ENCODE data around the gene RNF13. TPM values are rescaled to one million over a fixed set of nuclear protein-coding genes. Genes with fewer than 3 reads are reported as not detected.

The RNF13 gene
- total RNA-seq, 1 experiment from 2014 or later = 76.9 TPM

- intact Hi-C loops (cut with micrococcal nuclease; ENCODE audit: unreplicated experiment) = no loop called here
- Histone ChIP-seq H3K27me3 (ENCODE audit: control insufficient read depth, insufficient read depth, low read length) (no peaks in the 10 kb centered on the region), H3K36me3 (ENCODE audit: control insufficient read depth, insufficient read depth, low read length) (no peaks in the 10 kb centered on the region), H3K4me3 (ENCODE audit: low read depth in 2 of 2, low read length in 2 of 2) (no peak overlapping the region), H3K27ac (ENCODE audit: low read length) (no peak overlapping the region), H3K9me3 (ENCODE audit: control insufficient read depth, insufficient read depth, low read depth, low read length) (peaks cover 52% of the 10 kb centered on the region), H3K4me1 (ENCODE audit: control insufficient read depth, insufficient read depth, low read length) (0 out of 2 replicates have a peak, but pooled peaks cover 2% of the 10 kb centered on the region)
- in situ Hi-C loops (cut with HindIII; ENCODE audit: low pct_unique_long_range_greater_than_20kb, low sequenced_read_pairs) = no loop called here
- ATAC-seq = no peak
- BruUV-seq (replicated peaks) = no TSS peak
- ChIA-PET CTCF (no interaction called here), POLR2A (no interaction called here)
- no peak for DNase-seq (ENCODE audit: low read depth, low spot score)
- TF ChIP-seq SIN3A (IDR thresholded peaks at IDR 0.05; ENCODE audit: borderline replicate concordance, insufficient read depth, low read depth, low read length) (no peak), POLR2AphosphoS5 (IDR thresholded peaks at IDR 0.05; ENCODE audit: low read depth, low read length) (no peak), CTCF (IDR thresholded peaks at IDR 0.05) (no peak), REST (IDR thresholded peaks at IDR 0.05; ENCODE audit: insufficient read depth in 1 of 2, low read depth in 2 of 2, low read length in 1 of 2) (no peak), TCF7L2 (IDR thresholded peaks at IDR 0.05; ENCODE audit: low read depth, low read length) (no peak)
Measured at GRCh38 chr3:149830902-149831301, 17.9 kb downstream of the RNF13 start.

- CTCF ChIA-PET = no interaction called here
- TF ChIP-seq TCF7L2 (IDR thresholded peaks at IDR 0.05; ENCODE audit: low read depth, low read length) (no peak), POLR2AphosphoS5 (IDR thresholded peaks at IDR 0.05; ENCODE audit: low read depth, low read length) (no peak), CTCF (IDR thresholded peaks at IDR 0.05) (no peak), REST (IDR thresholded peaks at IDR 0.05; ENCODE audit: insufficient read depth in 1 of 2, low read depth in 2 of 2, low read length in 1 of 2) (no peak), SIN3A (IDR thresholded peaks at IDR 0.05; ENCODE audit: borderline replicate concordance, insufficient read depth, low read depth, low read length) (no peak)
- no peaks in the 10 kb centered on the region for H3K4me1 ChIP-seq (ENCODE audit: control insufficient read depth, insufficient read depth, low read length)
- H3K27me3 ChIP-seq (ENCODE audit: control insufficient read depth, insufficient read depth, low read length) = no peaks in the 10 kb centered on the region
- no peaks in the 10 kb centered on the region for H3K36me3 ChIP-seq (ENCODE audit: control insufficient read depth, insufficient read depth, low read length)
- BruUV-seq (replicated peaks) = no TSS peak
- no peak overlapping the region for H3K27ac ChIP-seq (ENCODE audit: low read length)
- POLR2A ChIA-PET = no interaction called here
- H3K9me3 ChIP-seq (ENCODE audit: control insufficient read depth, insufficient read depth, low read depth, low read length) = peaks cover 52% of the 10 kb centered on the region
- H3K4me3 ChIP-seq (ENCODE audit: low read depth in 2 of 2, low read length in 2 of 2) = no peak overlapping the region
- DNase-seq (ENCODE audit: low read depth, low spot score) (no peak), ATAC-seq (no peak)
- in situ Hi-C loops (cut with HindIII; ENCODE audit: low pct_unique_long_range_greater_than_20kb, low sequenced_read_pairs) = no loop called here
- intact Hi-C loops (cut with micrococcal nuclease; ENCODE audit: unreplicated experiment) = no loop called here
Measured at GRCh38 chr3:149831321-149831720, 18.3 kb downstream of the RNF13 start.

All from Panc1 (cell line).